H1 (cell line): Measurements from ENCODE around the gene MAPK8IP1. TPM values are rescaled to one million over a fixed set of nuclear protein-coding genes. Genes with fewer than 3 reads are reported as not detected.

Source experiments
- CTCF ChIA-PET: fragments of 300-600 bp; sonication (Branson Sonifier 250); formaldehyde crosslinking; loops from one replicate; lab custom pipeline; 2021; ENCODE audit not compliant: partially characterized antibody; lab: Charles Lee
- POLR2A ChIA-PET: fragments of 300-600 bp; sonication (Branson Sonifier 250); formaldehyde crosslinking; loops from one replicate; lab custom pipeline; 2021; ENCODE audit warnings: inconsistent platforms; ENCODE audit not compliant: partially characterized antibody; lab: Charles Lee
- DNase-seq, 2 experiments: peaks; one replicate each; pipeline versions ENCODE4 v3.0.0 to v3.0.0-alpha.2; 2010 to 2022; ENCODE audit warnings: low spot score in 2 of 2, low read depth in 1 of 2, mixed read lengths in 1 of 2
- FAIRE-seq: peaks from 2 replicates; lab custom pipeline; 2011; peaks lifted over from hg19 to GRCh38; lab: Jason Lieb, UNC
- H2AFZ ChIP-seq: 2 replicates; pipeline ENCODE4 v1.8.1; 2012; ENCODE audit warnings: low read length, inconsistent platforms
- H2AK5ac ChIP-seq: 2 replicates; pipeline ENCODE4 v1.6.1; 2013; ENCODE audit warnings: low read depth, low read length
- H2BK120ac ChIP-seq: replicated peaks from 2 replicates; pipeline ENCODE3; 2013; ENCODE audit warnings: low read depth, low read length, inconsistent platforms
- H2BK12ac ChIP-seq: 2 replicates; pipeline ENCODE4 v1.6.1; 2013; ENCODE audit warnings: low read depth, low read length
- H2BK15ac ChIP-seq: 2 replicates; pipeline ENCODE4 v1.6.1; 2013; ENCODE audit warnings: low read length
- H2BK20ac ChIP-seq: 2 replicates; pipeline ENCODE4 v1.6.1; 2013; ENCODE audit warnings: low read length
- H2BK5ac ChIP-seq: 2 replicates; pipeline ENCODE4 v1.6.1; 2013; ENCODE audit warnings: low read depth, low read length
- H3K14ac ChIP-seq: 2 replicates; pipeline ENCODE4 v1.6.1; 2013; ENCODE audit warnings: inconsistent platforms; ENCODE audit not compliant: insufficient read length
- H3K18ac ChIP-seq: 2 replicates; pipeline ENCODE4 v1.6.1; 2013; ENCODE audit warnings: low read length; ENCODE audit errors: extremely low read depth
- H3K23ac ChIP-seq: 2 replicates; pipeline ENCODE4 v1.6.1; 2013; ENCODE audit warnings: inconsistent platforms; ENCODE audit not compliant: insufficient read length
- H3K23me2 ChIP-seq: 2 replicates; pipeline ENCODE4 v1.6.1; 2013; ENCODE audit warnings: low read depth, low read length
- H3K27ac ChIP-seq: 2 replicates; pipeline ENCODE4 v1.6.1; 2011; ENCODE audit warnings: low read depth, low read length, inconsistent platforms
- H3K27me3 ChIP-seq, 4 experiments: replicated peaks in 1 of 4; 1 replicate in 1 of 4; 2 replicates in 3 of 4; pipeline versions ENCODE4 v1.6.1 to v1.8.1; 2011 to 2013; ENCODE audit warnings: low read length in 3 of 4, mild to moderate bottlenecking in 3 of 4, inconsistent platforms in 2 of 4, mixed read lengths in 2 of 4, moderate library complexity in 1 of 4; ENCODE audit not compliant: control insufficient read depth in 3 of 4, insufficient read depth in 3 of 4; ENCODE audit errors: extremely low read depth in 1 of 4
- H3K36me3 ChIP-seq, 4 experiments: 2 replicates each; pipeline versions ENCODE4 v1.6.1 to v1.8.1; 2011 to 2013; ENCODE audit warnings: mild to moderate bottlenecking in 4 of 4, low read length in 3 of 4, moderate library complexity in 2 of 4, control low read depth in 1 of 4, inconsistent platforms in 1 of 4; ENCODE audit not compliant: insufficient read depth in 4 of 4, control insufficient read depth in 2 of 4
- H3K4ac ChIP-seq: replicated peaks from 2 replicates; pipeline ENCODE3; 2013; ENCODE audit warnings: low read length, low read depth, mixed read lengths, inconsistent platforms; ENCODE audit not compliant: insufficient read length
- H3K4me1 ChIP-seq, 4 experiments: replicated peaks in 1 of 4; 1 replicate in 1 of 4; 2 replicates in 3 of 4; pipeline versions ENCODE4 v1.6.1 to v1.8.1; 2011 to 2013; ENCODE audit warnings: low read length in 3 of 4, inconsistent platforms in 2 of 4, mixed read lengths in 1 of 4; ENCODE audit not compliant: insufficient read depth in 4 of 4, control insufficient read depth in 3 of 4
- H3K4me2 ChIP-seq, 2 experiments: 2 replicates each; pipeline versions ENCODE4 v1.6.1 to v1.8.1; 2011 to 2013; ENCODE audit warnings: low read depth in 2 of 2, low read length in 2 of 2, control low read depth in 1 of 2, inconsistent platforms in 1 of 2, mild to moderate bottlenecking in 1 of 2; ENCODE audit not compliant: insufficient read depth in 1 of 2
- H3K4me3 ChIP-seq, 4 experiments: fragments of 200-600, 300-600 bp in 1 of 4; sonication (generic), shearing (Covaris generic), sonication (Bioruptor Twin) in 1 of 4; 2 replicates each; pipeline versions ENCODE4 v1.5.1 to v1.8.1; 2011 to 2016; ENCODE audit warnings: low read length in 4 of 4, low read depth in 3 of 4, control low read depth in 2 of 4, inconsistent platforms in 2 of 4, mild to moderate bottlenecking in 2 of 4, mixed read lengths in 1 of 4, moderate library complexity in 1 of 4; ENCODE audit not compliant: insufficient read depth in 2 of 4; ENCODE audit errors: extremely low read depth in 1 of 4
- H3K56ac ChIP-seq: replicated peaks from 2 replicates; pipeline ENCODE3; 2013; ENCODE audit warnings: low read depth, mild to moderate bottlenecking, mixed read lengths, low read length, inconsistent platforms; ENCODE audit not compliant: insufficient read length
- H3K79me1 ChIP-seq: 2 replicates; pipeline ENCODE4 v1.6.1; 2013; ENCODE audit warnings: low read depth, low read length, control low read depth
- H3K79me2 ChIP-seq, 2 experiments: 2 replicates each; pipeline versions ENCODE4 v1.6.1 to v1.8.1; 2012 to 2013; ENCODE audit warnings: low read length in 2 of 2, mild to moderate bottlenecking in 2 of 2, inconsistent platforms in 1 of 2; ENCODE audit not compliant: insufficient read depth in 2 of 2, control insufficient read depth in 1 of 2
- H3K9ac ChIP-seq, 4 experiments: replicated peaks in 1 of 4; 1 replicate in 1 of 4; 2 replicates in 3 of 4; pipeline versions ENCODE4 v1.6.1 to v1.8.1; 2011 to 2013; ENCODE audit warnings: low read depth in 3 of 4, low read length in 3 of 4, control low read depth in 2 of 4, mild to moderate bottlenecking in 2 of 4, moderate library complexity in 2 of 4, inconsistent platforms in 1 of 4; ENCODE audit errors: extremely low read depth in 1 of 4
- H3K9me3 ChIP-seq, 2 experiments: 2 replicates each; pipeline versions ENCODE4 v1.6.1 to v1.8.1; 2012 to 2013; ENCODE audit warnings: mild to moderate bottlenecking in 2 of 2, moderate library complexity in 2 of 2, control low read depth in 1 of 2, inconsistent platforms in 1 of 2, low read depth in 1 of 2, low read length in 1 of 2, mixed read lengths in 1 of 2; ENCODE audit not compliant: insufficient read depth in 2 of 2
- H4K20me1 ChIP-seq, 2 experiments: replicated peaks in 1 of 2; 2 replicates each; pipeline versions ENCODE3 to v1.8.1; 2011 to 2013; ENCODE audit warnings: inconsistent platforms in 2 of 2, low read length in 2 of 2, mild to moderate bottlenecking in 1 of 2; ENCODE audit not compliant: insufficient read depth in 2 of 2, control insufficient read depth in 1 of 2
- H4K5ac ChIP-seq: 2 replicates; pipeline ENCODE4 v1.6.1; 2013; ENCODE audit warnings: low read length, low read depth, mixed read lengths, inconsistent platforms; ENCODE audit not compliant: insufficient read length
- H4K8ac ChIP-seq: 2 replicates; pipeline ENCODE4 v1.8.0; 2013; ENCODE audit warnings: mild to moderate bottlenecking, moderate library complexity, low read length, inconsistent platforms; ENCODE audit not compliant: insufficient read depth; ENCODE audit errors: extremely low read depth
- H4K91ac ChIP-seq: replicated peaks from 2 replicates; pipeline ENCODE3; 2013; ENCODE audit warnings: low read length, mixed read lengths, inconsistent platforms; ENCODE audit not compliant: insufficient read length
- CTBP2 ChIP-seq: IDR thresholded peaks from 2 replicates; pipeline ENCODE4 v1.7.0; 2011; ENCODE audit warnings: borderline replicate concordance, mild to moderate bottlenecking, moderate library complexity, mixed read lengths, low read length; ENCODE audit not compliant: insufficient read depth, insufficient read length
- CTCF ChIP-seq, 3 experiments: IDR thresholded peaks; 1 replicate in 2 of 3; 2 replicates in 1 of 3; pipeline versions ENCODE4 v1.5.1 to v1.6.1; 2011; ENCODE audit warnings: low read length in 3 of 3, mild to moderate bottlenecking in 3 of 3, inconsistent platforms in 2 of 3, low read depth in 1 of 3, moderate library complexity in 1 of 3; ENCODE audit not compliant: insufficient read depth in 1 of 3; ENCODE audit errors: control extremely low read depth in 1 of 3
- JUND ChIP-seq: IDR thresholded peaks from 2 replicates; pipeline ENCODE4 v1.6.1; 2011; ENCODE audit warnings: mild to moderate bottlenecking, improper control_type of control experiment, low read length
- KDM5A ChIP-seq: fragments of 200-600 bp; IDR thresholded peaks from 2 replicates; pipeline ENCODE4 v1.7.1; 2012; ENCODE audit warnings: mild to moderate bottlenecking, low read length, inconsistent platforms, mixed read lengths
- POU5F1 ChIP-seq: IDR thresholded peaks from 2 replicates; pipeline ENCODE4 v1.6.1; 2011; ENCODE audit warnings: low read depth, mild to moderate bottlenecking, low read length, moderate library complexity
- YY1 ChIP-seq: IDR thresholded peaks from 2 replicates; pipeline ENCODE4 v1.6.1; 2011; ENCODE audit warnings: low read depth, mild to moderate bottlenecking, low read length
- WGBS, 2 experiments: shearing (Covaris generic) in 1 of 2; methylation state at CpG; one replicate each; pipeline versions ENCODE4 v1.1.6 to v1.1.7; 2013 to 2015; ENCODE audit warnings: low lambda C conversion rate in 2 of 2, mixed read lengths in 2 of 2, inconsistent platforms in 1 of 2, low coverage in 1 of 2, missing lambda C conversion rate in 1 of 2; ENCODE audit not compliant: insufficient replicate concordance in 2 of 2, insufficient coverage in 1 of 2, insufficient read length in 1 of 2; ENCODE audit errors: extremely low coverage in 1 of 2, missing lambda C conversion rate in 1 of 2; 5-methylcytosine and 5-hydroxymethylcytosine counted together
- polyA plus RNA-seq, 7 experiments: library from polyadenylated mRNA; depleted of rRNA in 3 of 7; stranded (reverse) in 5 of 7; unstranded in 2 of 7; fragments of >200 nt in 5 of 7; fragments of 200-250 nt in 2 of 7; gene quantifications; 1 replicate in 5 of 7; 2 replicates in 1 of 7; 4 replicates in 1 of 7; pipeline versions ENCODE4 v1.2.1 to v1.2.3, GENCODE V29; 2011 to 2013; ENCODE audit warnings: missing spikeins in 2 of 7, mixed read lengths in 2 of 7
- total RNA-seq: library from RNA; stranded (reverse); fragmentation: NEBNext Ultra II Directional; extraction: Animal tissue kit (Norgen Biotek cat#: 25700); gene quantifications from 2 replicates; pipeline ENCODE4 v1.2.1, GENCODE V29; 2021

Gene MAPK8IP1
- total and polyA plus RNA-seq, 2 of the 8 experiments (the other 6 are each of a cell fraction or from before 2014, with no cell fraction given): 32.4 to 40.1 TPM

- FAIRE-seq: no peak
- no peak overlapping the region for H2BK12ac ChIP-seq
- no peak for TF ChIP-seq CTBP2
- TF ChIP-seq JUND: no peak
- no peak for TF ChIP-seq CTCF (IDR thresholded peaks at IDR 0.05; ENCODE audit: control extremely low read depth in 1 of 3, insufficient read depth in 1 of 3, low read depth in 1 of 3, low read length in 3 of 3)
- TF ChIP-seq KDM5A: no peak
- no peak for TF ChIP-seq POU5F1
- no peak for TF ChIP-seq YY1
- H2BK5ac ChIP-seq: no peak overlapping the region
- no peak overlapping the region for H3K18ac ChIP-seq
- ChIA-PET POLR2A (interaction anchor here (0.7 to 1.2 kb wide), 4 partner anchors 9 to 42 kb away, joined by 3 read pairs; partner anchors contain the start of gene PEX16), CTCF (interaction anchor here (1.8 kb wide), 1 partner anchor 10 kb away, joined by 4 read pairs; no protein-coding TSS in a partner anchor)
- no peak overlapping the region for H3K4ac ChIP-seq
- no peak overlapping the region for H3K14ac ChIP-seq
- peaks cover 0 to 5% (median 2%) of the 10 kb centered on the region in 4 experiments; a peak in 1 of 7 replicates for H3K27me3 ChIP-seq
- DNase-seq: no peak
- no peak overlapping the region for H3K9ac ChIP-seq
- H3K4me1 ChIP-seq: peaks cover 0 to 13% (median 6%) of the 10 kb centered on the region in 4 experiments; a peak in 5 of 7 replicates
- no peak overlapping the region for H2BK120ac ChIP-seq
- H3K79me2 ChIP-seq: no peaks in the 10 kb centered on the region
- H2BK15ac ChIP-seq: no peak overlapping the region
- no peak overlapping the region for H3K23ac ChIP-seq
- peaks cover 10 to 15% of the 10 kb centered on the region in 2 experiments for H4K20me1 ChIP-seq
- H3K4me2 ChIP-seq: no peak overlapping the region
- no peaks in the 10 kb centered on the region for H3K9me3 ChIP-seq
- no peak overlapping the region for H3K4me3 ChIP-seq
- no peak overlapping the region for H3K56ac ChIP-seq
- no peak overlapping the region for H2AFZ ChIP-seq
- H3K27ac ChIP-seq: no peak overlapping the region
- H2BK20ac ChIP-seq: no peak overlapping the region
- no peak overlapping the region for H4K8ac ChIP-seq
- 92% methylated on average over 42 of the region's 56 CpGs; no CpG with 5 or more reads in 1 of the 2 experiments for WGBS, 2 experiments
- peaks cover 2% of the 10 kb centered on the region for H3K79me1 ChIP-seq
- no peak overlapping the region for H4K91ac ChIP-seq
- peaks cover 6 to 17% (median 15%) of the 10 kb centered on the region in 4 experiments; a peak in 6 of 8 replicates for H3K36me3 ChIP-seq
- no peak overlapping the region for H2AK5ac ChIP-seq
- H3K23me2 ChIP-seq: peaks cover 8% of the 10 kb centered on the region
- H4K5ac ChIP-seq: no peak overlapping the region
Measured at GRCh38 chr11:45902452-45903380, 17.3 kb downstream of the MAPK8IP1 start.
